NT2/D1 (cell line): Measurements from ENCODE around the gene ADM2.

Experiments
- SUZ12 ChIP-seq: IDR thresholded peaks from 2 replicates; pipeline ENCODE4 v1.6.1; 2011; ENCODE audit not compliant: insufficient read length, insufficient read depth; ENCODE audit errors: extremely low read depth
- YY1 ChIP-seq: IDR thresholded peaks from 2 replicates; pipeline ENCODE4 v1.6.1; 2011; ENCODE audit not compliant: insufficient read length, insufficient read depth

DNA sequence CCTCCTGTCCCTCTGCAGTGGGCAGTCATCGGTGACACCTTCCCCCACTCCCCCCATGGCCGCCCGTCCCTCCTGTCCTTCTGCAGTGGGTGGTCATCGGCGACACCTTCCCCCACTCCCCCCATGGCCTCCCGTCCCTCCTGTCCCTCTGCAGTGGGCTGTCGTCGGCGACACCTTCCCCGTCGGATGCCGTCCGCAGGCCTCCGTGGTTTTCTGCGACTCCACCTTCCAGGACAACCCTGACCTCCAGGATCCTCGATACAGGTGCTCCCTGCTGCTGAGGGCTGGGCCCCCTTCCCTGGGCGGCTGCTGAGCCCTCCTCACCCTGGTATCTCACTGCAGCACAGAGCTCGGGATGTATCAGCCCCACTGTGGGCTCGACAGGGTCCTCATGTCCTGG lies 7.5 kb downstream of the ADM2 start:
- no peak for TF ChIP-seq YY1
- no peak for TF ChIP-seq SUZ12
